Fibroblast of the aortic adventitia (primary cell): ENCODE results near the gene ANKFY1. TPM values are rescaled to one million over a fixed set of nuclear protein-coding genes. Genes with fewer than 3 reads are reported as not detected.

ENCODE experiments used
- DNase-seq: peaks from one replicate; pipeline ENCODE4 v3.0.0-alpha.2; 2010; ENCODE audit warnings: low read depth
- H3K4me3 ChIP-seq: 2 replicates; pipeline ENCODE4 v1.5.1; 2011; ENCODE audit warnings: low read depth, mild to moderate bottlenecking, control low read depth, low read length, moderate library complexity
- CTCF ChIP-seq: IDR thresholded peaks from 2 replicates; pipeline ENCODE4 v1.5.1; 2011; ENCODE audit warnings: mild to moderate bottlenecking, low read length, control low read depth, inconsistent platforms; ENCODE audit not compliant: insufficient read depth
- total RNA-seq: library from RNA; depleted of rRNA; stranded (reverse); fragments of >200 nt; gene quantifications from 2 replicates; pipeline ENCODE4 v1.2.3, GENCODE V29; 2012; ENCODE audit warnings: low replicate concordance

Gene ANKFY1
- total RNA-seq, 1 donor, result 55.0 TPM

- DNase-seq, result no peak
- TF ChIP-seq CTCF, result no peak
- H3K4me3 ChIP-seq, result no peak overlapping the region
These were observed 87.6 kb downstream of the ANKFY1 start for GRCh38 chr17:4175921-4176807.

- no peak for TF ChIP-seq CTCF
- H3K4me3 ChIP-seq, result no peak overlapping the region
- no peak for DNase-seq
These were observed 89.2 kb downstream of the ANKFY1 start for GRCh38 chr17:4174556-4174955.

GRCh38 chr17:4173781-4174180, 90.0 kb downstream of the ANKFY1 start:
- H3K4me3 ChIP-seq, result no peak overlapping the region
- DNase-seq, result no peak
- TF ChIP-seq CTCF, result no peak

- no peak overlapping the region for H3K4me3 ChIP-seq
- no peak for DNase-seq
- TF ChIP-seq CTCF, result no peak
These were observed 91.4 kb downstream of the ANKFY1 start for GRCh38 chr17:4172356-4172755.

- TF ChIP-seq CTCF, result no peak
- no peak for DNase-seq
- no peak overlapping the region for H3K4me3 ChIP-seq
These were observed 93.0 kb downstream of the ANKFY1 start for GRCh38 chr17:4170639-4171280.

GRCh38 chr17:4167786-4168185, 96.0 kb downstream of the ANKFY1 start:
- H3K4me3 ChIP-seq, result no peak overlapping the region
- no peak for DNase-seq
- no peak for TF ChIP-seq CTCF
